HepG2 (cell line): ENCODE results near the gene YIPF2. TPM values are rescaled to one million over a fixed set of nuclear protein-coding genes. Genes with fewer than 3 reads are reported as not detected.

Experiments used
- ATAC-seq: fragments of 200-7000 bp; cut with Tn5 transposase; 3 replicates; pipeline ENCODE4 v1.9.1; 2020; ENCODE audit warnings: mild to moderate bottlenecking, moderate library complexity
- BruUV-seq: library from RNA; stranded (reverse); fragments of 400-500 nt; replicated peaks from 2 replicates; lab custom pipeline; 2021; lab: Mats Ljungman, UMichigan
- CTCF ChIA-PET: fragments of 300-600 bp; formaldehyde crosslinking; extraction: SDS; loops from one replicate; lab custom pipeline; 2021; ENCODE audit warnings: low total read pairs, inconsistent platforms, low intra/inter-chr PET ratio; lab: Yijun Ruan, JAX
- POLR2A ChIA-PET: fragments of 350-600 bp; sonication (Branson Sonifier 250); formaldehyde crosslinking; loops from one replicate; lab custom pipeline; 2020; ENCODE audit warnings: antibody characterized with exemption, inconsistent platforms; lab: Yijun Ruan, JAX
- DNase-seq: peaks from one replicate; pipeline ENCODE4 v3.0.0-alpha.2; 2015; ENCODE audit warnings: low spot score
- FAIRE-seq: peaks from 3 replicates; lab custom pipeline; 2011; peaks lifted over from hg19 to GRCh38; lab: Jason Lieb, UNC
- H2AFZ ChIP-seq: one replicate; pipeline ENCODE4 v1.6.1; 2011; ENCODE audit warnings: low read length, inconsistent platforms
- H3K27ac ChIP-seq: fragments of 300-600 bp; 3 replicates; pipeline ENCODE4 v1.8.0; 2011; ENCODE audit warnings: mixed run types, mild to moderate bottlenecking, mixed read lengths, low read length, inconsistent platforms; ENCODE audit not compliant: insufficient read depth; ENCODE audit errors: extremely low read length
- H3K27me3 ChIP-seq, 2 experiments: fragments of 200-600 bp in 1 of 2; 2 replicates in 1 of 2; 3 replicates in 1 of 2; pipeline versions ENCODE4 v1.6.0 to v1.8.0; 2011; ENCODE audit warnings: low read length in 2 of 2, mild to moderate bottlenecking in 2 of 2, moderate library complexity in 2 of 2, inconsistent platforms in 1 of 2; ENCODE audit not compliant: insufficient read depth in 2 of 2, control insufficient read depth in 1 of 2
- H3K36me3 ChIP-seq, 2 experiments: fragments of 200-600 bp in 1 of 2; replicated peaks in 1 of 2; 2 replicates in 1 of 2; 3 replicates in 1 of 2; pipeline versions ENCODE4 v1.5.1 to v1.8.0; 2011; ENCODE audit warnings: low read length in 2 of 2, inconsistent platforms in 1 of 2; ENCODE audit not compliant: insufficient read depth in 2 of 2, control insufficient read depth in 1 of 2
- H3K4me1 ChIP-seq: 2 replicates; pipeline ENCODE4 v1.5.1; 2012; ENCODE audit warnings: low read length, inconsistent platforms; ENCODE audit not compliant: insufficient read depth
- H3K4me2 ChIP-seq: 2 replicates; pipeline ENCODE4 v1.6.0; 2011; ENCODE audit warnings: low read depth, low read length, inconsistent platforms
- H3K4me3 ChIP-seq, 3 experiments: fragments of 200-600 bp in 1 of 3; sonication (generic), shearing (Covaris generic) in 1 of 3; replicated peaks in 1 of 3; 2 replicates each; pipeline ENCODE4 v1.5.1; 2011 to 2016; ENCODE audit warnings: low read length in 3 of 3, inconsistent platforms in 2 of 3, low read depth in 2 of 3, mild to moderate bottlenecking in 2 of 3, control low read depth in 1 of 3, mixed read lengths in 1 of 3; ENCODE audit not compliant: insufficient read depth in 1 of 3
- H3K79me2 ChIP-seq: one replicate; pipeline ENCODE4 v1.6.1; 2011; ENCODE audit warnings: low read length, inconsistent platforms; ENCODE audit not compliant: insufficient read depth
- H3K9ac ChIP-seq: 2 replicates; pipeline ENCODE4 v1.6.0; 2011; ENCODE audit warnings: mild to moderate bottlenecking, low read depth, low read length, inconsistent platforms; ENCODE audit not compliant: insufficient read depth
- H3K9me3 ChIP-seq: 2 replicates; pipeline ENCODE4 v1.5.1; 2012; ENCODE audit warnings: mild to moderate bottlenecking, low read length
- H4K20me1 ChIP-seq: 2 replicates; pipeline ENCODE4 v1.6.0; 2011; ENCODE audit warnings: inconsistent platforms, mild to moderate bottlenecking, low read length, moderate library complexity; ENCODE audit not compliant: insufficient read depth
- BRD4 ChIP-seq: sonication (generic); formaldehyde crosslinking; IDR thresholded peaks from 2 replicates; pipeline ENCODE4 v1.4.0; 2020; ENCODE audit warnings: missing genetic modification reagents
- FOXA3 ChIP-seq: IDR thresholded peaks from 2 replicates; pipeline ENCODE4 v1.6.1; 2016; ENCODE audit warnings: missing genetic modification reagents, missing compliant biosample characterization
- HHEX ChIP-seq: IDR thresholded peaks from 2 replicates; pipeline ENCODE4 v1.6.1; 2016; ENCODE audit warnings: control low read depth
- JDP2 ChIP-seq: sonication (generic); formaldehyde crosslinking; IDR thresholded peaks from 2 replicates; pipeline ENCODE4 v1.8.1; 2022; ENCODE audit warnings: missing genetic modification reagents, borderline replicate concordance
- JUND ChIP-seq: sonication (generic); formaldehyde crosslinking; IDR thresholded peaks from 2 replicates; pipeline ENCODE4 v1.8.0; 2022; ENCODE audit warnings: mild to moderate bottlenecking, missing genetic modification reagents
- LCORL ChIP-seq, 2 experiments: fragments of 450-650 bp in 1 of 2; sonication (generic) in 1 of 2; formaldehyde crosslinking in 1 of 2; IDR thresholded peaks; 2 replicates each; pipeline versions ENCODE4 v1.5.0 to v1.6.1; 2017 to 2020; ENCODE audit warnings: antibody characterized with exemption in 1 of 2, missing genetic modification reagents in 1 of 2
- MAFG ChIP-seq: sonication (generic); formaldehyde crosslinking; IDR thresholded peaks from 2 replicates; pipeline ENCODE4 v1.5.1; 2020; ENCODE audit warnings: mild to moderate bottlenecking, missing genetic modification reagents
- MEF2D ChIP-seq: sonication (generic); formaldehyde crosslinking; IDR thresholded peaks from 2 replicates; pipeline ENCODE4 v1.5.1; 2020; ENCODE audit warnings: mild to moderate bottlenecking, missing genetic modification reagents
- NFIC ChIP-seq: IDR thresholded peaks from 2 replicates; pipeline ENCODE4 v1.6.1; 2012; ENCODE audit warnings: mild to moderate bottlenecking, low read length, inconsistent platforms
- NR2F1 ChIP-seq, 2 experiments: fragments of 450-650 bp in 1 of 2; formaldehyde crosslinking in 1 of 2; IDR thresholded peaks; 2 replicates each; pipeline versions ENCODE4 v1.5.0 to v1.6.1; 2016 to 2020; ENCODE audit warnings: mild to moderate bottlenecking in 1 of 2, missing compliant biosample characterization in 1 of 2, missing genetic modification reagents in 1 of 2, moderate library complexity in 1 of 2
- NR2F2 ChIP-seq: IDR thresholded peaks from 2 replicates; pipeline ENCODE4 v1.6.1; 2012; ENCODE audit warnings: low read depth, inconsistent platforms, borderline replicate concordance
- ONECUT2 ChIP-seq: sonication (generic); formaldehyde crosslinking; IDR thresholded peaks from 2 replicates; pipeline ENCODE4 v1.4.0; 2020; ENCODE audit warnings: missing genetic modification reagents
- RFX3 ChIP-seq: IDR thresholded peaks from 2 replicates; pipeline ENCODE4 v1.6.1; 2016; ENCODE audit warnings: missing biosample characterization, missing genetic modification reagents
- TBL1XR1 ChIP-seq: fragments of 150-350 bp; IDR thresholded peaks from 2 replicates; pipeline ENCODE4 v1.6.1; 2014; ENCODE audit warnings: borderline replicate concordance, low read length; ENCODE audit not compliant: partially characterized antibody
- ZNF549 ChIP-seq: sonication (generic); formaldehyde crosslinking; IDR thresholded peaks from 2 replicates; pipeline ENCODE4 v1.5.0; 2020; ENCODE audit warnings: missing genetic modification reagents
- ZNF572 ChIP-seq: sonication (generic); formaldehyde crosslinking; IDR thresholded peaks from 2 replicates; pipeline ENCODE4 v1.5.1; 2020; ENCODE audit warnings: mild to moderate bottlenecking, missing genetic modification reagents
- ZNF709 ChIP-seq: sonication (generic); formaldehyde crosslinking; IDR thresholded peaks from 2 replicates; pipeline ENCODE4 v1.5.0; 2020; ENCODE audit warnings: mild to moderate bottlenecking, missing genetic modification reagents
- WGBS: methylation state at CpG from one replicate; pipeline ENCODE4 v1.1.6; 2017; ENCODE audit warnings: low lambda C conversion rate; 5-methylcytosine and 5-hydroxymethylcytosine counted together
- in situ Hi-C: cut with HindIII; loops from 2 replicates; pipeline ENCODE4 v1.10.0; 2017; ENCODE audit warnings: low pct_unique_long_range_greater_than_20kb; ENCODE audit not compliant: extremely low pct_ligation_motif_present
- intact Hi-C: fragments of 100-400 bp; cut with micrococcal nuclease; formaldehyde crosslinking; loops from one replicate; pipeline ENCODE4 v1.10.0; 2022; ENCODE audit not compliant: unreplicated experiment
- polyA plus RNA-seq, 8 experiments: library from polyadenylated mRNA; depleted of rRNA in 3 of 8; stranded (reverse) in 7 of 8; unstranded in 1 of 8; fragments of >200 nt; fragmentation: Illumina TruSeq in 4 of 8; extraction: Trizol in 4 of 8; gene quantifications; 2 replicates each; pipeline versions ENCODE4 v1.2.1 to v1.2.3, GENCODE V29; 2011 to 2016; ENCODE audit warnings: low read depth in 4 of 8, missing spikeins in 1 of 8, mixed read lengths in 1 of 8; ENCODE audit not compliant: insufficient read depth in 1 of 8
- total RNA-seq, 5 experiments: library from RNA; depleted of rRNA; stranded (reverse); fragments of >200 nt; fragmentation: Illumina TruSeq; extraction: Trizol; gene quantifications; 2 replicates each; pipeline ENCODE4 v1.2.3, GENCODE V29; 2016; ENCODE audit warnings: low read depth in 1 of 5

The YIPF2 gene
- total and polyA plus RNA-seq, 2 of the 13 experiments (the other 11 are each of a cell fraction or from before 2014, with no cell fraction given), result 37.3 to 53.2 TPM

DNA sequence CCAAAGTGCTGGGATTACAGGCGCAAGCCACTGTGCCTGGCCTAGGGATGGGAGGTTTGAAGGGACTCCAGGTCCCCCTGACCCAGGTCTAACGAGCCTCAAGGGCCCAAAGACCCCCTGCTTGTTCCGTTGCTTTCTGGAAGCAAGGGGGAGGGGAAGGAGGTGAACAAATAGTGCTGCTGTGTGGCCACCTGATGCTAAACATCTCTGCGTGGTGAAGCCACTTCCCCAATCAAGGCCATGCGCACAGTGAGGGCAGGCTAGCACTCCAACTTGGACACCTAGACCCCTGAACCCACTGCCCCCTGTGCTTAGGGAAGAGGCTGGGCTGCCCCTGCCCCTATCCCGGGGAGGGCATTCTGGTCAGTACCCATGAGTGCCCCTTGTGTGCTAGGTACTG is 33.1 kb downstream of the YIPF2 start:
- H3K27me3 ChIP-seq, result no peaks in the 10 kb centered on the region
- H3K27ac ChIP-seq, result no peak overlapping the region
- no peaks in the 10 kb centered on the region for H3K9me3 ChIP-seq
- H3K79me2 ChIP-seq, result peaks cover 37% of the 10 kb centered on the region
- intact Hi-C loops (no loop called here), in situ Hi-C loops (no loop called here)
- TF ChIP-seq ZNF709 (CRISPR knock-in tag) (no peak), ZNF572 (CRISPR knock-in tag) (no peak), MAFG (CRISPR knock-in tag) (no peak), JUND (CRISPR knock-in tag) (no peak), ZNF549 (CRISPR knock-in tag) (no peak), NR2F2 (no peak), JDP2 (CRISPR knock-in tag) (no peak), FOXA3 (CRISPR knock-in tag) (no peak), NFIC (no peak), ONECUT2 (CRISPR knock-in tag) (no peak), HHEX (CRISPR knock-in tag) (no peak), TBL1XR1 (no peak), LCORL (IDR thresholded peaks at IDR 0.05) (no peak), LCORL (CRISPR knock-in tag; IDR thresholded peaks at IDR 0.05) (no peak), NR2F1 (CRISPR knock-in tag; IDR thresholded peaks at IDR 0.05) (no peak), RFX3 (no peak), BRD4 (CRISPR knock-in tag) (no peak), MEF2D (CRISPR knock-in tag) (no peak)
- no TSS peak for BruUV-seq
- FAIRE-seq (no peak), DNase-seq (no peak), ATAC-seq (no peak)
- peaks cover 15% of the 10 kb centered on the region for H3K4me1 ChIP-seq
- no peak overlapping the region for H3K9ac ChIP-seq
- no peak overlapping the region for H3K4me3 ChIP-seq
- 92% methylated on average over 4 of the region's 6 CpGs for WGBS
- CTCF ChIA-PET, result no interaction called here
- H3K36me3 ChIP-seq, result peaks cover 0 to 5% of the 10 kb centered on the region in 2 experiments; a peak in 3 of 5 replicates
- H4K20me1 ChIP-seq, result peaks cover 26% of the 10 kb centered on the region; the same call in 1 of the 2 replicates
- H3K4me2 ChIP-seq, result no peak overlapping the region
- POLR2A ChIA-PET, result no interaction called here
- H2AFZ ChIP-seq, result no peak overlapping the region
